Endothelial cell of umbilical vein (primary cell): ENCODE measurements around the gene ZNF311. TPM values are rescaled to one million over a fixed set of nuclear protein-coding genes. Genes with fewer than 3 reads are reported as not detected.

ENCODE experiments used
- BruUV-seq: library from RNA; stranded (reverse); fragments of 400-500 nt; replicated peaks from 2 replicates; lab custom pipeline; 2021; lab: Mats Ljungman, UMichigan
- CTCF ChIA-PET: fragments of 300-600, 350-600 bp; sonication (Branson Sonifier 250); formaldehyde crosslinking; loops from one replicate; lab custom pipeline; 2021; ENCODE audit warnings: antibody characterized with exemption, inconsistent platforms; lab: Charles Lee
- POLR2A ChIA-PET: fragments of 300-600, 350-600 bp; sonication (Branson Sonifier 250); formaldehyde crosslinking; loops from one replicate; lab custom pipeline; 2021; ENCODE audit warnings: antibody characterized with exemption, inconsistent platforms; lab: Charles Lee
- DNase-seq: peaks from one replicate; pipeline ENCODE4 v3.0.0-alpha.2; 2011; ENCODE audit warnings: low read depth, low spot score
- FAIRE-seq: peaks from 2 replicates; lab custom pipeline; 2011; peaks lifted over from hg19 to GRCh38; lab: Jason Lieb, UNC
- H2AFZ ChIP-seq: 2 replicates; pipeline ENCODE4 v1.6.0; 2012; ENCODE audit warnings: low read depth, low read length, control low read depth, inconsistent platforms
- H3K27ac ChIP-seq: 2 replicates; pipeline ENCODE4 v1.5.1; 2011; ENCODE audit warnings: low read depth, mild to moderate bottlenecking, control low read depth, low read length, moderate library complexity; ENCODE audit not compliant: insufficient read depth
- H3K27me3 ChIP-seq, 2 experiments: 2 replicates each; pipeline versions ENCODE4 v1.6.0 to v1.6.1; 2011; ENCODE audit warnings: low read length in 2 of 2, mixed read lengths in 1 of 2; ENCODE audit not compliant: control insufficient read depth in 2 of 2, insufficient read depth in 2 of 2
- H3K36me3 ChIP-seq, 2 experiments: 2 replicates in 1 of 2; 3 replicates in 1 of 2; pipeline ENCODE4 v1.5.1; 2011; ENCODE audit warnings: low read length in 2 of 2, mild to moderate bottlenecking in 1 of 2, moderate library complexity in 1 of 2; ENCODE audit not compliant: control insufficient read depth in 2 of 2, insufficient read depth in 2 of 2; ENCODE audit errors: extremely low read depth in 1 of 2
- H3K4me1 ChIP-seq: 3 replicates; pipeline ENCODE4 v1.5.1; 2011; ENCODE audit warnings: mild to moderate bottlenecking, low read length; ENCODE audit not compliant: control insufficient read depth, insufficient read depth; ENCODE audit errors: extremely low read depth
- H3K4me2 ChIP-seq: 2 replicates; pipeline ENCODE4 v1.6.1; 2011; ENCODE audit warnings: low read length, control low read depth, mixed read lengths; ENCODE audit not compliant: insufficient read depth
- H3K4me3 ChIP-seq, 3 experiments: fragments of 200-600 bp in 1 of 3; sonication (generic), shearing (Covaris generic) in 1 of 3; replicated peaks in 1 of 3; 2 replicates each; pipeline ENCODE4 v1.5.1; 2011 to 2016; ENCODE audit warnings: control low read depth in 3 of 3, low read length in 3 of 3, mild to moderate bottlenecking in 2 of 3, inconsistent platforms in 1 of 3, low read depth in 1 of 3, moderate library complexity in 1 of 3; ENCODE audit not compliant: insufficient read depth in 1 of 3
- H3K79me2 ChIP-seq: 2 replicates; pipeline ENCODE4 v1.6.0; 2012; ENCODE audit warnings: low read length, inconsistent platforms; ENCODE audit not compliant: control insufficient read depth, insufficient read depth
- H3K9ac ChIP-seq: replicated peaks from 2 replicates; pipeline ENCODE3; 2011; ENCODE audit warnings: low read length, control low read depth; ENCODE audit not compliant: insufficient read depth; ENCODE audit errors: extremely low read depth
- H3K9me1 ChIP-seq: replicated peaks from 3 replicates; pipeline ENCODE4 v1.6.0; 2011; ENCODE audit warnings: mild to moderate bottlenecking, low read length; ENCODE audit not compliant: control insufficient read depth, insufficient read depth; ENCODE audit errors: extremely low read depth
- H3K9me3 ChIP-seq: replicated peaks from 2 replicates; pipeline ENCODE4 v1.5.1; 2012; ENCODE audit warnings: low read length, inconsistent platforms; ENCODE audit not compliant: control insufficient read depth, insufficient read depth
- H4K20me1 ChIP-seq: replicated peaks from 2 replicates; pipeline ENCODE3; 2011; ENCODE audit warnings: mild to moderate bottlenecking, low read length; ENCODE audit not compliant: control insufficient read depth, insufficient read depth; ENCODE audit errors: extremely low read depth
- EZH2 ChIP-seq: IDR thresholded peaks from 2 replicates; pipeline ENCODE4 v1.6.1; 2012; ENCODE audit warnings: borderline replicate concordance, low read depth, mild to moderate bottlenecking, moderate library complexity, low read length, inconsistent platforms; ENCODE audit not compliant: severe bottlenecking
- GATA2 ChIP-seq: IDR thresholded peaks from 2 replicates; pipeline ENCODE4 v1.7.0; 2011; ENCODE audit warnings: low read depth, mild to moderate bottlenecking, moderate library complexity, mixed read lengths, low read length; ENCODE audit not compliant: insufficient read length, insufficient read depth
- JUN ChIP-seq: IDR thresholded peaks from 2 replicates; pipeline ENCODE4 v1.6.1; 2011; ENCODE audit warnings: borderline replicate concordance, low read depth; ENCODE audit not compliant: insufficient read length, insufficient read depth
- MYC ChIP-seq: IDR thresholded peaks from one replicate; pipeline ENCODE4 v1.6.1; 2011; ENCODE audit warnings: mild to moderate bottlenecking, low read depth, low read length
- POLR2AphosphoS5 ChIP-seq: IDR thresholded peaks from 2 replicates; pipeline ENCODE4 v1.6.1; 2012; ENCODE audit warnings: low read depth, mild to moderate bottlenecking, control low read depth, low read length, moderate library complexity; ENCODE audit not compliant: insufficient read depth
- dilution Hi-C: fragments of 300-500 bp; cut with MboI; formaldehyde crosslinking; loops from one replicate; pipeline ENCODE4 v1.15.0; 2019; ENCODE audit warnings: low sequenced_read_pairs; ENCODE audit not compliant: extremely low pct_ligation_motif_present
- intact Hi-C: fragments of 100-400 bp; cut with micrococcal nuclease; formaldehyde crosslinking; loops from one replicate; pipeline ENCODE4 v1.10.0; 2022
- polyA plus RNA-seq, 4 experiments: library from polyadenylated mRNA; depleted of rRNA in 3 of 4; stranded (reverse) in 3 of 4; unstranded in 1 of 4; fragments of >200 nt; gene quantifications; 2 replicates each; pipeline versions ENCODE4 v1.2.1 to v1.2.3, GENCODE V29; 2011 to 2012; ENCODE audit warnings: missing spikeins in 1 of 4
- total RNA-seq: library from RNA; stranded (reverse); gene quantifications from 2 replicates; pipeline ENCODE4 v1.2.3, GENCODE V29; 2021
- TF ChIP-seq, protein P1 (sequence below), 2 donors: IDR thresholded peaks; 1 replicate in 1 of 2; 2 replicates in 1 of 2; pipeline ENCODE4 v1.5.1; 2011; ENCODE audit warnings: low read length in 2 of 2, mild to moderate bottlenecking in 2 of 2, moderate library complexity in 2 of 2, control low read depth in 1 of 2, inconsistent platforms in 1 of 2, low read depth in 1 of 2; ENCODE audit not compliant: insufficient read depth in 1 of 2; ENCODE audit errors: extremely low read depth in 1 of 2
- TF ChIP-seq, protein P2 (sequence below): IDR thresholded peaks from 2 replicates; pipeline ENCODE4 v1.6.1; 2011; ENCODE audit not compliant: insufficient read depth, insufficient read length

Gene ZNF311
- total and polyA plus RNA-seq, 2 donors (not counting 3 experiments of a cell fraction or from before 2014, with no cell fraction given), result 0.26 to 0.35 TPM

DNA sequence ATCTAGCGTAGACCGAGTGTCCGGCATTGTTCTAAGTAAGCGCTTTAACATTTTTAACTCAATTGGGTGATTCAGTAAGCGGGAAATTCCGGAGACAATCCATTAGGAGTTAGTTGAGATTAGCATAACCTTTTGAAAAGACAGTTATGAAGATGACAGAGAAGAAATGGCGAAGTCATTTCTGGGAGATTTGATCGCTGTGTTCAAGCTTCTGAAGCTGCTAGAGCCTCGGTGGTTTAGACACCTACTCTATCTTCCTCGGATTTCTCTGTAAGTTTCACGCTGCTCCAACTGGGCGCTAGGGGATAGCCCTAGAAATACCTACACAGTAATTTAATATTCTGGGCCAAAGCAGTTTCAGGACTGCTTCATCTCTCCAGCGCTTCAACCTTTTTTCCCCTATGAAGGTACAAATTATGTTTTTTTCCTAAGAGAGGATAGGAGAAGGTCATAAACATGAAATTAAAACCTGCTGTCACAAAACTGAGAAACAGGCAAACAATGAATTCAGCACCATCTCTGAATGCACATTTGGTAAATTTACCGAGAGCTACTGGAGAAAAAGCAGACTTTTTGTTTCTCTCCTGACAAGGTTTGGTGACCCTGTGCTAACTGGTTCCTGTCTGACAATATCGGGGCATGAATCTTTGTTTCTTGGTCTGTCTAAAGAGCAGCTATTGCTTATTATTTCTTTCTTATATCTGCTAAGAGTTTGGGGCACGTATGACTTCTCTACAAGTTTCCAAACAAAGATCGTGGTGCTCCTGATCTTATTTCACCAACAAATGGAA, 22.4 kb downstream of the ZNF311 start:
- FAIRE-seq (no peak), DNase-seq (no peak)
- ChIA-PET POLR2A (no interaction called here), CTCF (interaction anchor here (0.9 to 7.1 kb wide), 9 partner anchors 13 to 334 kb away, joined by 3 to 56 read pairs (median 3); partner anchors contain the start of gene TRIM27)
- Histone ChIP-seq H3K4me1 (peaks cover 19% of the 10 kb centered on the region), H3K9me1 (no peaks in the 10 kb centered on the region), H3K4me3 (peak overlapping the region; percentile 44 to 82 (median 60)), H2AFZ (peak overlapping the region; percentile 59), H3K79me2 (no peaks in the 10 kb centered on the region), H3K27ac (peak overlapping the region; percentile 42), H3K4me2 (peak overlapping the region; percentile 76), H3K9me3 (no peaks in the 10 kb centered on the region), H4K20me1 (no peaks in the 10 kb centered on the region), H3K9ac (peak overlapping the region; percentile 85), H3K36me3 (no peaks in the 10 kb centered on the region), H3K27me3 (no peaks in the 10 kb centered on the region)
- intact Hi-C loops (loop anchor here (1.0 to 10.0 kb wide), 11 partner anchors 29 to 1508 kb away; partner anchors contain the start of genes TRIM27 and ZNF184), dilution Hi-C loops (no loop called here)
- TF ChIP-seq, protein P1, sequence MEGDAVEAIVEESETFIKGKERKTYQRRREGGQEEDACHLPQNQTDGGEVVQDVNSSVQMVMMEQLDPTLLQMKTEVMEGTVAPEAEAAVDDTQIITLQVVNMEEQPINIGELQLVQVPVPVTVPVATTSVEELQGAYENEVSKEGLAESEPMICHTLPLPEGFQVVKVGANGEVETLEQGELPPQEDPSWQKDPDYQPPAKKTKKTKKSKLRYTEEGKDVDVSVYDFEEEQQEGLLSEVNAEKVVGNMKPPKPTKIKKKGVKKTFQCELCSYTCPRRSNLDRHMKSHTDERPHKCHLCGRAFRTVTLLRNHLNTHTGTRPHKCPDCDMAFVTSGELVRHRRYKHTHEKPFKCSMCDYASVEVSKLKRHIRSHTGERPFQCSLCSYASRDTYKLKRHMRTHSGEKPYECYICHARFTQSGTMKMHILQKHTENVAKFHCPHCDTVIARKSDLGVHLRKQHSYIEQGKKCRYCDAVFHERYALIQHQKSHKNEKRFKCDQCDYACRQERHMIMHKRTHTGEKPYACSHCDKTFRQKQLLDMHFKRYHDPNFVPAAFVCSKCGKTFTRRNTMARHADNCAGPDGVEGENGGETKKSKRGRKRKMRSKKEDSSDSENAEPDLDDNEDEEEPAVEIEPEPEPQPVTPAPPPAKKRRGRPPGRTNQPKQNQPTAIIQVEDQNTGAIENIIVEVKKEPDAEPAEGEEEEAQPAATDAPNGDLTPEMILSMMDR (IDR thresholded peaks at IDR 0.05; ENCODE audit: extremely low read depth in 1 of 2, insufficient read depth in 1 of 2, low read depth in 1 of 2, low read length in 2 of 2), result peak in 1 of 2 donors; percentile 17
- TF ChIP-seq MYC, result no peak
- no peak for TF ChIP-seq POLR2AphosphoS5
- TF ChIP-seq, protein P2, sequence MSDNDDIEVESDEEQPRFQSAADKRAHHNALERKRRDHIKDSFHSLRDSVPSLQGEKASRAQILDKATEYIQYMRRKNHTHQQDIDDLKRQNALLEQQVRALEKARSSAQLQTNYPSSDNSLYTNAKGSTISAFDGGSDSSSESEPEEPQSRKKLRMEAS, result no peak
- no peak for TF ChIP-seq EZH2
- TF ChIP-seq JUN, result no peak
- TF ChIP-seq GATA2, result no peak
- no TSS peak for BruUV-seq
